ENCODE measurements around the gene SLC49A3. TPM values are rescaled to one million over a fixed set of nuclear protein-coding genes. Genes with fewer than 3 reads are reported as not detected.
"Not testable (repeated sequence)": the region's sequence is repeated elsewhere in the genome, so short reads cannot be mapped to it uniquely, and the experiment has no call there.

Gene SLC49A3
- total RNA-seq, 1 donor from 2014 or later, result 2.7 TPM

- ATAC-seq, result peak; percentile 76
Measured at GRCh38 chr4:721261-722168, 32.6 kb upstream of the SLC49A3 start.

GRCh38 chr4:720111-720860 lies 31.3 kb upstream of the SLC49A3 start:
- peak; percentile 13 for ATAC-seq

- ATAC-seq, result no peak
Measured at GRCh38 chr4:718460-718859, 29.5 kb upstream of the SLC49A3 start.

GRCh38 chr4:717601-718320 lies 28.8 kb upstream of the SLC49A3 start:
- ATAC-seq, result no peak

GRCh38 chr4:714087-714486 lies 25.1 kb upstream of the SLC49A3 start:
- no peak for ATAC-seq

GRCh38 chr4:712916-713632 lies 24.1 kb upstream of the SLC49A3 start:
- peak; percentile 32 for ATAC-seq

GRCh38 chr4:712093-712492 lies 23.1 kb upstream of the SLC49A3 start:
- no peak for ATAC-seq

- no peak for ATAC-seq
Measured at GRCh38 chr4:710916-711315, 22.0 kb upstream of the SLC49A3 start.

- ATAC-seq, result no peak
Measured at GRCh38 chr4:710116-710515, 21.2 kb upstream of the SLC49A3 start.

- no peak for ATAC-seq
Measured at GRCh38 chr4:709348-709747, 20.4 kb upstream of the SLC49A3 start.

- ATAC-seq, result no peak
Measured at GRCh38 chr4:708631-708933, 19.6 kb upstream of the SLC49A3 start.

- ATAC-seq, result no peak
Measured at GRCh38 chr4:707929-708630, 19.1 kb upstream of the SLC49A3 start.

- ATAC-seq, result no peak
Measured at GRCh38 chr4:706834-707598, 18.1 kb upstream of the SLC49A3 start.

GRCh38 chr4:706083-706633 lies 17.2 kb upstream of the SLC49A3 start:
- not testable (repeated sequence) for ATAC-seq

- ATAC-seq, result peak; percentile 98
Measured at GRCh38 chr4:705278-706082, 16.5 kb upstream of the SLC49A3 start, which contains the start of gene PCGF3. Gene PCGF3 (plus strand): TSS chr4:705832. CDS start chr4:733681, 27,849 bp downstream.

GRCh38 chr4:704971-705277 lies 16.0 kb upstream of the SLC49A3 start:
- no peak for ATAC-seq

GRCh38 chr4:704198-704891 lies 15.4 kb upstream of the SLC49A3 start:
- ATAC-seq, result no peak

- no peak for ATAC-seq
Measured at GRCh38 chr4:703336-704197, 14.6 kb upstream of the SLC49A3 start.
